ENCODE results near the gene BMP6.

The BMP6 gene

GRCh38 chr6:7910298-7910653, 184.4 kb downstream of the BMP6 start:
- DNase-seq, result peak; percentile 66

GRCh38 chr6:7910654-7911344, 184.9 kb downstream of the BMP6 start, which contains the start of gene TXNDC5:
Gene TXNDC5 (minus strand): TSS chr6:7910788. CDS start chr6:7910776, 12 bp downstream.
- DNase-seq, result peak; percentile 82

GRCh38 chr6:7911345-7911725, 185.4 kb downstream of the BMP6 start:
- peak; percentile 91 for DNase-seq

GRCh38 chr6:7912024-7912423, 186.1 kb downstream of the BMP6 start:
- no peak for DNase-seq

GRCh38 chr6:7912736-7913517, 187.0 kb downstream of the BMP6 start:
- no peak for DNase-seq

- DNase-seq, result no peak
These were observed 188.4 kb downstream of the BMP6 start for GRCh38 chr6:7914311-7914710.

GRCh38 chr6:7914991-7915789, 189.3 kb downstream of the BMP6 start:
- no peak for DNase-seq

- no peak for DNase-seq
These were observed 191.1 kb downstream of the BMP6 start for GRCh38 chr6:7916959-7917358.

- DNase-seq, result no peak
These were observed 191.8 kb downstream of the BMP6 start for GRCh38 chr6:7917729-7918128.

GRCh38 chr6:7918403-7918802, 192.5 kb downstream of the BMP6 start:
- DNase-seq, result no peak

- DNase-seq, result no peak
These were observed 194.0 kb downstream of the BMP6 start for GRCh38 chr6:7919871-7920270.

- DNase-seq, result no peak
These were observed 194.5 kb downstream of the BMP6 start for GRCh38 chr6:7920425-7920824.

- DNase-seq, result no peak
These were observed 195.1 kb downstream of the BMP6 start for GRCh38 chr6:7921046-7921445.

- no peak for DNase-seq
These were observed 195.8 kb downstream of the BMP6 start for GRCh38 chr6:7921632-7922092.

GRCh38 chr6:7922596-7922995, 196.7 kb downstream of the BMP6 start:
- no peak for DNase-seq

GRCh38 chr6:7924867-7925266, 199.0 kb downstream of the BMP6 start:
- no peak for DNase-seq
